Skeletal muscle satellite cell (primary cell): ENCODE measurements around the gene HPS5. TPM values are rescaled to one million over a fixed set of nuclear protein-coding genes. Genes with fewer than 3 reads are reported as not detected.

Experiments used
- H3K27me3 ChIP-seq: 2 replicates; pipeline ENCODE4 v1.7.0; 2013; ENCODE audit warnings: low read length; ENCODE audit not compliant: control insufficient read depth, insufficient read depth
- H3K36me3 ChIP-seq: 2 replicates; pipeline ENCODE4 v1.7.0; 2013; ENCODE audit warnings: mild to moderate bottlenecking, control low read depth, low read length; ENCODE audit not compliant: insufficient read depth
- H3K4me1 ChIP-seq: 2 replicates; pipeline ENCODE4 v1.7.0; 2013; ENCODE audit warnings: low read length; ENCODE audit not compliant: control insufficient read depth, insufficient read depth
- H3K4me2 ChIP-seq: 2 replicates; pipeline ENCODE4 v1.7.0; 2013; ENCODE audit warnings: mild to moderate bottlenecking, low read length
- H3K4me3 ChIP-seq: 2 replicates; pipeline ENCODE4 v1.7.0; 2013; ENCODE audit warnings: low read length
- H3K9ac ChIP-seq: 2 replicates; pipeline ENCODE4 v1.7.0; 2013; ENCODE audit warnings: mild to moderate bottlenecking, low read depth, low read length, moderate library complexity
- H3K9me3 ChIP-seq: replicated peaks from 2 replicates; pipeline ENCODE4 v1.7.0; 2013; ENCODE audit warnings: mild to moderate bottlenecking, control low read depth, low read length
- total RNA-seq: library from RNA; depleted of rRNA; stranded (reverse); fragments of >200 nt; gene quantifications from 2 replicates; pipeline ENCODE4 v1.2.3, GENCODE V29; 2012; rRNA removed

HPS5 gene
- total RNA-seq: 24.9 and 26.9 TPM in 2 replicates

- peak within 1 kb of the TSS; percentile 97 for H3K9ac ChIP-seq
- H3K4me1 ChIP-seq: peaks cover 43% of the 10 kb centered on the region
- peaks cover 15% of the 10 kb centered on the region for H3K36me3 ChIP-seq
- H3K9me3 ChIP-seq: no peaks in the 10 kb centered on the region
- no peaks in the 10 kb centered on the region for H3K27me3 ChIP-seq
- peak within 1 kb of the TSS; percentile 80 for H3K4me2 ChIP-seq
- peak within 1 kb of the TSS; percentile 98 for H3K4me3 ChIP-seq
Measured at GRCh38 chr11:18321969-18322711, at the start of gene HPS5, which contains the start of gene GTF2H1. Gene HPS5 (minus strand): TSS chr11:18322140. CDS start chr11:18317858, 4,282 bp downstream. Gene GTF2H1 (plus strand): TSS chr11:18322567. CDS start chr11:18333075, 10,508 bp downstream.

- Histone ChIP-seq H3K9me3 (no peaks in the 10 kb centered on the region), H3K4me3 (no peak overlapping the region), H3K27me3 (no peaks in the 10 kb centered on the region)
Measured at GRCh38 chr11:18371279-18371678, 49.3 kb upstream of the HPS5 start.

GRCh38 chr11:18369398-18369797, 47.5 kb upstream of the HPS5 start:
- Histone ChIP-seq H3K36me3 (peaks cover 35% of the 10 kb centered on the region), H3K4me3 (no peak overlapping the region), H3K9me3 (no peaks in the 10 kb centered on the region), H3K27me3 (no peaks in the 10 kb centered on the region), H3K9ac (no peak overlapping the region), H3K4me2 (no peak overlapping the region), H3K4me1 (peaks cover 6% of the 10 kb centered on the region)

More at GRCh38 chr11:18371279-18371678, 49.3 kb upstream of the HPS5 start:
- Histone ChIP-seq H3K36me3 (peaks cover 19% of the 10 kb centered on the region), H3K9ac (no peak overlapping the region), H3K4me2 (no peak overlapping the region), H3K4me1 (peaks cover 6% of the 10 kb centered on the region)

GRCh38 chr11:18368221-18368620, 46.3 kb upstream of the HPS5 start:
- H3K4me3 ChIP-seq: peak overlapping the region; percentile 19
- peaks cover 45% of the 10 kb centered on the region for H3K36me3 ChIP-seq
- no peaks in the 10 kb centered on the region for H3K27me3 ChIP-seq
- H3K9me3 ChIP-seq: no peaks in the 10 kb centered on the region
- H3K4me1 ChIP-seq: peaks cover 6% of the 10 kb centered on the region
- H3K4me2 ChIP-seq: no peak overlapping the region
- no peak overlapping the region for H3K9ac ChIP-seq

GRCh38 chr11:18367431-18367830, 45.5 kb upstream of the HPS5 start:
- no peak overlapping the region for H3K4me2 ChIP-seq
- peaks cover 50% of the 10 kb centered on the region for H3K36me3 ChIP-seq
- peaks cover 6% of the 10 kb centered on the region for H3K4me1 ChIP-seq
- no peak overlapping the region for H3K9ac ChIP-seq
- H3K4me3 ChIP-seq: no peak overlapping the region
- no peaks in the 10 kb centered on the region for H3K27me3 ChIP-seq
- H3K9me3 ChIP-seq: no peaks in the 10 kb centered on the region

GRCh38 chr11:18366286-18366685, 44.3 kb upstream of the HPS5 start:
- Histone ChIP-seq H3K4me3 (no peak overlapping the region), H3K9ac (no peak overlapping the region), H3K27me3 (no peaks in the 10 kb centered on the region), H3K4me2 (no peak overlapping the region), H3K4me1 (peaks cover 6% of the 10 kb centered on the region), H3K36me3 (peaks cover 58% of the 10 kb centered on the region), H3K9me3 (no peaks in the 10 kb centered on the region)

GRCh38 chr11:18365741-18366140, 43.8 kb upstream of the HPS5 start:
- Histone ChIP-seq H3K4me2 (no peak overlapping the region), H3K27me3 (no peaks in the 10 kb centered on the region), H3K4me3 (no peak overlapping the region), H3K36me3 (peaks cover 63% of the 10 kb centered on the region), H3K9me3 (no peaks in the 10 kb centered on the region), H3K9ac (no peak overlapping the region), H3K4me1 (peaks cover 6% of the 10 kb centered on the region)

- no peaks in the 10 kb centered on the region for H3K9me3 ChIP-seq
- H3K9ac ChIP-seq: no peak overlapping the region
- H3K36me3 ChIP-seq: peaks cover 69% of the 10 kb centered on the region
- no peak overlapping the region for H3K4me2 ChIP-seq
- H3K4me3 ChIP-seq: no peak overlapping the region
- H3K4me1 ChIP-seq: peaks cover 6% of the 10 kb centered on the region
- H3K27me3 ChIP-seq: no peaks in the 10 kb centered on the region
Measured at GRCh38 chr11:18364495-18365073, 42.6 kb upstream of the HPS5 start.

- Histone ChIP-seq H3K9me3 (no peaks in the 10 kb centered on the region), H3K27me3 (no peaks in the 10 kb centered on the region), H3K36me3 (peaks cover 82% of the 10 kb centered on the region), H3K4me1 (no peaks in the 10 kb centered on the region), H3K4me3 (no peak overlapping the region), H3K9ac (no peak overlapping the region), H3K4me2 (no peak overlapping the region)
Measured at GRCh38 chr11:18361154-18361553, 39.2 kb upstream of the HPS5 start.

- Histone ChIP-seq H3K9ac (no peak overlapping the region), H3K4me1 (no peaks in the 10 kb centered on the region), H3K36me3 (peaks cover 79% of the 10 kb centered on the region), H3K27me3 (no peaks in the 10 kb centered on the region), H3K9me3 (no peaks in the 10 kb centered on the region), H3K4me2 (no peak overlapping the region), H3K4me3 (no peak overlapping the region)
Measured at GRCh38 chr11:18358646-18359045, 36.7 kb upstream of the HPS5 start.

GRCh38 chr11:18352581-18352980, 30.6 kb upstream of the HPS5 start:
- Histone ChIP-seq H3K9ac (no peak overlapping the region), H3K9me3 (no peaks in the 10 kb centered on the region), H3K36me3 (peaks cover 65% of the 10 kb centered on the region), H3K27me3 (no peaks in the 10 kb centered on the region), H3K4me3 (no peak overlapping the region), H3K4me2 (no peak overlapping the region), H3K4me1 (peaks cover 22% of the 10 kb centered on the region)
